ENCODE data around the gene MOV10L1. TPM values are rescaled to one million over a fixed set of nuclear protein-coding genes. Genes with fewer than 3 reads are reported as not detected.

Gene MOV10L1
- total and polyA plus RNA-seq, 9 of the 15 experiments (the other 6 are each of a cell fraction or from before 2014, with no cell fraction given): 0.06 to 0.43 (median 0.15) TPM

- TF ChIP-seq, protein P1, sequence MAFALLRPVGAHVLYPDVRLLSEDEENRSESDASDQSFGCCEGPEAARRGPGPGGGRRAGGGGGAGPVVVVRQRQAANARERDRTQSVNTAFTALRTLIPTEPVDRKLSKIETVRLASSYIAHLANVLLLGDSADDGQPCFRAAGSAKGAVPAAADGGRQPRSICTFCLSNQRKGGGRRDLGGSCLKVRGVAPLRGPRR (CRISPR knock-in tag; IDR thresholded peaks at IDR 0.05): no peak
- no peak for TF ChIP-seq HDAC3 (IDR thresholded peaks at IDR 0.05; ENCODE audit: borderline replicate concordance, partially characterized antibody)
- no peak for TF ChIP-seq MCM3 (IDR thresholded peaks at IDR 0.05)
- TF ChIP-seq KDM2B (CRISPR knock-in tag; IDR thresholded peaks at IDR 0.05): no peak
- TF ChIP-seq ZNF239 (CRISPR knock-in tag; IDR thresholded peaks at IDR 0.05): no peak
- TF ChIP-seq ZFPM2 (CRISPR knock-in tag; IDR thresholded peaks at IDR 0.05): no peak
- TF ChIP-seq CAMTA2 (CRISPR knock-in tag; conservative IDR thresholded peaks at IDR 0.05): no peak
- TF ChIP-seq LARP7 (IDR thresholded peaks at IDR 0.05): no peak
- no peak for TF ChIP-seq FIP1L1 (IDR thresholded peaks at IDR 0.05; ENCODE audit: low read depth, low read length, poor library complexity, severe bottlenecking)
- TF ChIP-seq BCL6 (CRISPR knock-in tag; IDR thresholded peaks at IDR 0.05): no peak
- no peak for TF ChIP-seq PHB2 (IDR thresholded peaks at IDR 0.05; ENCODE audit: low read depth)
- no peak for TF ChIP-seq HSF4 (CRISPR knock-in tag; IDR thresholded peaks at IDR 0.05; ENCODE audit: borderline replicate concordance)
- TF ChIP-seq ATF6 (CRISPR knock-in tag; IDR thresholded peaks at IDR 0.05): no peak
- TF ChIP-seq RUNX1 (IDR thresholded peaks at IDR 0.05; ENCODE audit: low read depth): no peak
- 0 out of 2 replicates have a peak, but pooled peaks have one; percentile 16 for TF ChIP-seq CHD2 (IDR thresholded peaks at IDR 0.05; ENCODE audit: low read depth, low read length)
- no peak for TF ChIP-seq ZFP91 (CRISPR knock-in tag; IDR thresholded peaks at IDR 0.05)
- no peak for TF ChIP-seq HEY1 (CRISPR knock-in tag; IDR thresholded peaks at IDR 0.05; ENCODE audit: borderline replicate concordance)
- no peak for TF ChIP-seq STAT6 (CRISPR knock-in tag; IDR thresholded peaks at IDR 0.05)
- TF ChIP-seq TFAP4 (CRISPR knock-in tag; IDR thresholded peaks at IDR 0.05; ENCODE audit: borderline replicate concordance): peak; percentile 37; the same call in 1 of the 2 replicates
- no peak for TF ChIP-seq PKNOX1 (IDR thresholded peaks at IDR 0.05)
- no peak for TF ChIP-seq EP400 (IDR thresholded peaks at IDR 0.05)
Observed at GRCh38 chr22:50117168-50117762, 27.5 kb downstream of the MOV10L1 start (continued).

Data from K562 (cell line).